ENCODE data around the gene AP1B1.

GRCh38 chr22:29331658-29332300 lies 56.6 kb downstream of the AP1B1 start:
- TF ChIP-seq POLR2A (IDR thresholded peaks at IDR 0.05; ENCODE audit: low read depth, low read length) (no peak), CTCF (conservative IDR thresholded peaks at IDR 0.05; ENCODE audit: low read depth, low read length) (no peak), MAFK (IDR thresholded peaks at IDR 0.05; ENCODE audit: low read depth, low read length) (no peak), SMC3 (IDR thresholded peaks at IDR 0.05; ENCODE audit: low read depth, low read length) (no peak), MXI1 (IDR thresholded peaks at IDR 0.05; ENCODE audit: borderline replicate concordance, low read depth, low read length) (no peak), RCOR1 (IDR thresholded peaks at IDR 0.05; ENCODE audit: insufficient replicate concordance, low read length) (no peak), FOS (IDR thresholded peaks at IDR 0.05; ENCODE audit: low read depth, low read length) (no peak)

Measured in IMR-90 (cell line).